ENCODE measurements around the gene NIPBL. TPM values are rescaled to one million over a fixed set of nuclear protein-coding genes. Genes with fewer than 3 reads are reported as not detected.

NIPBL gene
- total and polyA plus RNA-seq, 2 experiments from 2014 or later = 18.5 to 35.0 TPM

- 97% methylated on average over 7 of the region's 7 CpGs for WGBS (ENCODE audit: low lambda C conversion rate, missing lambda C conversion rate)
- H2AFZ ChIP-seq = no peak overlapping the region
- no peaks in the 10 kb centered on the region for H3K79me2 ChIP-seq
- no peak overlapping the region for H3K4me3 ChIP-seq
- no peaks in the 10 kb centered on the region for H3K4me1 ChIP-seq (ENCODE audit: insufficient read depth)
- H3K4me2 ChIP-seq = no peak overlapping the region
- no peaks in the 10 kb centered on the region for H3K36me3 ChIP-seq (replicated peaks; ENCODE audit: insufficient read depth, low read depth)
- no peaks in the 10 kb centered on the region for H3K9me2 ChIP-seq (replicated peaks; ENCODE audit: insufficient read depth)
- H4K20me1 ChIP-seq (ENCODE audit: insufficient read depth, poor library complexity, severe bottlenecking) = no peaks in the 10 kb centered on the region
- H3K9me3 ChIP-seq (ENCODE audit: low read depth) = no peaks in the 10 kb centered on the region
- TF ChIP-seq EZH2phosphoT487 (IDR thresholded peaks at IDR 0.05; ENCODE audit: low read depth, severe bottlenecking, unreplicated experiment) (no peak), EZH2 (IDR thresholded peaks at IDR 0.05; ENCODE audit: borderline replicate concordance) (no peak), CTCF (IDR thresholded peaks at IDR 0.05; ENCODE audit: poor library complexity) (no peak)
- DNase-seq (ENCODE audit: low spot score) = no peak
- no peak overlapping the region for H3K27ac ChIP-seq
- H3K27me3 ChIP-seq = no peaks in the 10 kb centered on the region
Measured at GRCh38 chr5:37063739-37064138, 187.2 kb downstream of the NIPBL start.

GRCh38 chr5:37064442-37064841 lies 187.9 kb downstream of the NIPBL start:
- Histone ChIP-seq H3K4me1 (ENCODE audit: insufficient read depth) (no peaks in the 10 kb centered on the region), H4K20me1 (ENCODE audit: insufficient read depth, poor library complexity, severe bottlenecking) (no peaks in the 10 kb centered on the region), H2AFZ (no peak overlapping the region), H3K4me2 (no peak overlapping the region), H3K79me2 (no peaks in the 10 kb centered on the region), H3K9me2 (replicated peaks; ENCODE audit: insufficient read depth) (no peaks in the 10 kb centered on the region), H3K9me3 (ENCODE audit: low read depth) (no peaks in the 10 kb centered on the region), H3K36me3 (replicated peaks; ENCODE audit: insufficient read depth, low read depth) (no peaks in the 10 kb centered on the region), H3K27ac (no peak overlapping the region), H3K4me3 (no peak overlapping the region), H3K27me3 (no peaks in the 10 kb centered on the region)
- TF ChIP-seq EZH2 (IDR thresholded peaks at IDR 0.05; ENCODE audit: borderline replicate concordance) (no peak), EZH2phosphoT487 (IDR thresholded peaks at IDR 0.05; ENCODE audit: low read depth, severe bottlenecking, unreplicated experiment) (no peak), CTCF (IDR thresholded peaks at IDR 0.05; ENCODE audit: poor library complexity) (no peak)
- no peak for DNase-seq (ENCODE audit: low spot score)
- 87% methylated on average over 9 of the region's 9 CpGs for WGBS (ENCODE audit: low lambda C conversion rate, missing lambda C conversion rate)

GRCh38 chr5:37071487-37071886 lies 194.9 kb downstream of the NIPBL start:
- no peaks in the 10 kb centered on the region for H3K36me3 ChIP-seq (replicated peaks; ENCODE audit: insufficient read depth, low read depth)
- H3K9me3 ChIP-seq (ENCODE audit: low read depth) = no peaks in the 10 kb centered on the region
- no peak overlapping the region for H3K4me3 ChIP-seq
- no peak for DNase-seq (ENCODE audit: low spot score)
- no peaks in the 10 kb centered on the region for H3K9me2 ChIP-seq (replicated peaks; ENCODE audit: insufficient read depth)
- H3K79me2 ChIP-seq = no peaks in the 10 kb centered on the region
- no peak overlapping the region for H2AFZ ChIP-seq
- H3K4me2 ChIP-seq = no peak overlapping the region
- TF ChIP-seq CTCF (IDR thresholded peaks at IDR 0.05; ENCODE audit: poor library complexity) (no peak), EZH2phosphoT487 (IDR thresholded peaks at IDR 0.05; ENCODE audit: low read depth, severe bottlenecking, unreplicated experiment) (no peak), EZH2 (IDR thresholded peaks at IDR 0.05; ENCODE audit: borderline replicate concordance) (no peak)
- no peaks in the 10 kb centered on the region for H3K27me3 ChIP-seq
- no peaks in the 10 kb centered on the region for H3K4me1 ChIP-seq (ENCODE audit: insufficient read depth)
- 93% methylated on average over 1 of the region's 1 CpG for WGBS (ENCODE audit: low lambda C conversion rate, missing lambda C conversion rate)
- no peak overlapping the region for H3K27ac ChIP-seq
- no peaks in the 10 kb centered on the region for H4K20me1 ChIP-seq (ENCODE audit: insufficient read depth, poor library complexity, severe bottlenecking)

Measured in hepatocyte (in vitro differentiated cells).